ENCODE results near the gene DHRS9.
"Not testable (repeated sequence)": the region's sequence is repeated elsewhere in the genome, so short reads cannot be mapped to it uniquely, and the experiment has no call there.

The DHRS9 gene

GRCh38 chr2:169131587-169132512 lies 62.5 kb downstream of the DHRS9 start:
- peak; percentile 60; the same call in 1 of the 2 replicates for TF ChIP-seq CTCF (IDR thresholded peaks at IDR 0.05; ENCODE audit: borderline replicate concordance, insufficient read depth, low read depth, low read length)
- no peak overlapping the region for H3K4me3 ChIP-seq (ENCODE audit: low read depth, low read length)

GRCh38 chr2:169134272-169134671 lies 64.9 kb downstream of the DHRS9 start:
- not testable (repeated sequence) for H3K4me3 ChIP-seq (ENCODE audit: low read depth, low read length)

DNA sequence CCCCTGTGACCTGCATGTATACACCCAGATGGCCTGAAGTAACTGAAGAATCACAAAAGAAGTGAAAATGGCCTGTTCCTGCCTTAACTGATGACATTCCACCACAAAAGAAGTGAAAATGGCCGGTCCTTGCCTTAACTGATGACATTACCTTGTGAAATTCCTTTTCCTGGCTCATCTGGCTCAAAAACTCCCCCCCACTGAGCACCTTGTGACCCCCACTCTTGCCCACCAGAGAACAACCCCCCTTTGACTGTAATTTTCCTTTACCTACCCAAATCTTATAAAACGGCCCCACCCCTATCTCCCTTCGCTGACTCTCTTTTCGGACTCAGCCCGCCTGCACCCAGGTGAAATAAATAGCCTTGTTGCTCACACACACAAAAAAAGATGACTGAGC lies 67.1 kb downstream of the DHRS9 start:
- not testable (repeated sequence) for H3K4me3 ChIP-seq (ENCODE audit: low read depth, low read length)

GRCh38 chr2:169136885-169137534 lies 67.6 kb downstream of the DHRS9 start:
- H3K4me3 ChIP-seq (ENCODE audit: low read depth, low read length): no peak overlapping the region
- TF ChIP-seq CTCF (IDR thresholded peaks at IDR 0.05; ENCODE audit: borderline replicate concordance, insufficient read depth, low read depth, low read length): no peak

DNA sequence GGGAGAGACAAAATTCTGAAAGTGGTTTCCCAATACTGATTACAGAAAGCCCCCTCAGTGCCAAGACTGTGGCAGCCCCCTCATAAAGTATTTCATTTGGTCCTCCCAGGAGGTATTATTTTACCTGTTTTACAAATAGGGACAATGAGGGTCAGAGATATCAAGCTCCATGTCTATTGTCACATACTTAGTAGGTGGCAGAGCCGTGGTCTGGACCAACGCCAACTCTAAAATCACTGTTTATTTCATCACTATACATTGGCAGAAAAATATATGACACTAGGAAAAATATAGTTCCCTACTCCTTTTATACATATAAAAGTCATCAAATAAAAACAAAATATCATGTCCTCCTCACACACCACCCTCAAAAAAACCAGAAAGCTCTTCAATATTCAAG lies 68.6 kb downstream of the DHRS9 start:
- no peak overlapping the region for H3K4me3 ChIP-seq (ENCODE audit: low read depth, low read length)
- TF ChIP-seq CTCF (IDR thresholded peaks at IDR 0.05; ENCODE audit: borderline replicate concordance, insufficient read depth, low read depth, low read length): no peak

DNA sequence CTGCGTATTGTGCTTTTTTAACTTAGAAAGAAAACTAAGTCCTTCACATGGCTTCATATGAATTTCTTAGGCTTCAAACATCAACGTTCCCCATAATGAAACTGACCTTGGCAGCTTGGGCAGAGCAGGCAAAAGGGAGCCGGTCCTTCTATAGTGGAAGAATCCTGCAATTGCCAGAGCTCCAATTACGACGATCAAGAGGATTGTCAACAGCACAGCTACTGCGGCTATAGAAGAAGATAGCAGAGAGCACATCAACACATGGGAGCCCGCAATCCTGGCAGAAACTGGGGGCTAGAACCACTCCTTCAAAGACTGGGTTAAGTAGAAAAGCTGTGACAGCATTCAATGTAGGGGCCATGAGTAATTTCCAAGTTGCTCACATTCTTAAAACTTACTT lies 69.8 kb downstream of the DHRS9 start:
- H3K4me3 ChIP-seq (ENCODE audit: low read depth, low read length): no peak overlapping the region
- TF ChIP-seq CTCF (IDR thresholded peaks at IDR 0.05; ENCODE audit: borderline replicate concordance, insufficient read depth, low read depth, low read length): no peak

DNA sequence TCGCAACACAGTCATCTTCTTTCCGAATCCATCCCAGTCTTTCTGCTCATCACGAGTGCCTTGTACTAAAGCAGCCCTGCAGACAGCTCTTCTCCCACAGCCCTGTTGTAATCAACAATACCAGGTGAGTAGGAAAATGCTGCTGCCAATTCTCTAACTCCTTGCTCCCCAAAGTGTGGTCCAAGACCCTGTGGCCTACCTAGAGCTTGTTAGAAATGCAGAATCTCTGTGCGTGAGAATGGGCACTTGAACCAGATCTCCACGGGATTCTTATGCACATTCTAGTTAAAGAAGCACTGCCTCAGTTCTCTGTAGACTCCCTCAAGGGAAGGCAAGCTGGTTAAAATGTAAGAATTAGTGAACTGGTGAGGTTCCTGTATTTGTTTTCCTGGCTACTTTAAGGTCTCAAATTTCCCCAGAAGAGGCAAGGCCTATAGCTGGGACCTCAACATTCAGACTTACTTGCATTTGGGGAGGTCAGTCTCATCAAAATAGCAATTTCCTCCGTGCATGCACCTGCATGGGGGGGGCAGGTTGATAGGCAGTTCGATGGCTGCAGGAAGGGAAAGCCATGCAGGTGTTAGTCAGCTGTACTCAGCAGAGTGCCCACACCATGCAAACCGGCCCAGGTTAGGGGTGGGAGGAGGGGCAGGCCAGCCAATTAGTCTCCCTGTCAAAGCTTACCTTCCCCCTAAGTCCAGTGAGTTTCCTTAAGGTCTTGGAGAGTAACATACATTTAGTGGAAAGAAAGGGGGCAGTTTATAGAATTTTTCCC lies 70.8 kb downstream of the DHRS9 start:
- TF ChIP-seq CTCF (IDR thresholded peaks at IDR 0.05; ENCODE audit: borderline replicate concordance, insufficient read depth, low read depth, low read length): no peak
- no peak overlapping the region for H3K4me3 ChIP-seq (ENCODE audit: low read depth, low read length)
